Small intestine (tissue), 7 donors: Measurements from ENCODE around the gene MAPKAPK5. TPM values are rescaled to one million over a fixed set of nuclear protein-coding genes. Genes with fewer than 3 reads are reported as not detected.
A peak's percentile ranks its signal among the peaks of the same experiment; 100 is the strongest.
"Not testable (repeated sequence)": the region's sequence is repeated elsewhere in the genome, so short reads cannot be mapped to it uniquely, and the experiment has no call there.

Source experiments
- DNase-seq, 2 donors: peaks; one replicate each; pipeline versions ENCODE4 v3.0.0 to v3.0.0-alpha.2; 2013
- FAIRE-seq: peaks from 2 replicates; lab custom pipeline; 2012; peaks lifted over from hg19 to GRCh38; lab: Jason Lieb, UNC
- H3K27ac ChIP-seq, 3 donors: one replicate each; pipeline ENCODE4 v1.5.1; 2013; ENCODE audit warnings: low read length in 2 of 3, mild to moderate bottlenecking in 2 of 3, control low read depth in 1 of 3, inconsistent platforms in 1 of 3, low read depth in 1 of 3, moderate library complexity in 1 of 3
- H3K27me3 ChIP-seq, 3 donors: one replicate each; pipeline ENCODE4 v1.6.1; 2013; ENCODE audit warnings: low read length in 3 of 3, inconsistent platforms in 1 of 3; ENCODE audit not compliant: control insufficient read depth in 3 of 3, insufficient read depth in 3 of 3
- H3K36me3 ChIP-seq, 3 donors: one replicate each; pipeline ENCODE4 v1.6.1; 2013; ENCODE audit warnings: low read length in 3 of 3, inconsistent platforms in 1 of 3, low read depth in 1 of 3, mild to moderate bottlenecking in 1 of 3, moderate library complexity in 1 of 3; ENCODE audit not compliant: control insufficient read depth in 3 of 3, insufficient read depth in 2 of 3
- H3K4me1 ChIP-seq, 3 donors: one replicate each; pipeline ENCODE4 v1.6.1; 2013; ENCODE audit warnings: low read length in 2 of 3, inconsistent platforms in 1 of 3, low read depth in 1 of 3, mild to moderate bottlenecking in 1 of 3, moderate library complexity in 1 of 3; ENCODE audit not compliant: control insufficient read depth in 3 of 3, insufficient read depth in 2 of 3
- H3K4me3 ChIP-seq, 3 donors: one replicate each; pipeline ENCODE4 v1.5.1; 2013; ENCODE audit warnings: low read length in 3 of 3, control low read depth in 1 of 3, inconsistent platforms in 1 of 3, low read depth in 1 of 3, mild to moderate bottlenecking in 1 of 3, moderate library complexity in 1 of 3
- H3K9me3 ChIP-seq, 2 donors: one replicate each; pipeline ENCODE4 v1.6.1; 2013; ENCODE audit warnings: low read depth in 1 of 2, low read length in 1 of 2; ENCODE audit not compliant: control insufficient read depth in 2 of 2, insufficient read depth in 1 of 2
- WGBS, 3 donors: extraction: QIAGEN DNeasy Blood & Tissue Kit; methylation state at CpG; one replicate each; pipeline ENCODE4 v1.1.7; 2013; 5-methylcytosine and 5-hydroxymethylcytosine counted together
- polyA plus RNA-seq, 4 donors: library from polyadenylated mRNA; stranded (reverse) in 3 of 4; unstranded in 1 of 4; fragments of 200-250 nt in 3 of 4; fragments of 120-200 nt in 1 of 4; gene quantifications; one replicate each; pipeline versions ENCODE4 v1.2.1 to v1.2.3, GENCODE V29; 2013
- donor health status: healthy with polysubstance abuse.
- donor health status: control.
- donor health status: control.
- donor health status: Bipolar disorder and iron deficiency.
- donor health status: healthy.

MAPKAPK5 gene
- polyA plus RNA-seq, 4 donors: 28.4 to 64.8 (median 41.9) TPM

GRCh38 chr12:111807232-111807631, 34.8 kb upstream of the MAPKAPK5 start:
- no peaks in the 10 kb centered on the region for H3K4me1 ChIP-seq
- H3K4me3 ChIP-seq: no peak overlapping the region
- no peaks in the 10 kb centered on the region for H3K27me3 ChIP-seq
- WGBS, 3 donors: 56 to 81% (median 71%) methylated on average over 7 of the region's 7 CpGs
- FAIRE-seq (no peak), DNase-seq (peak; percentile 70 to 78)
- H3K36me3 ChIP-seq: peaks cover 11 to 71% (median 11%) of the 10 kb centered on the region in 3 donors
- peak overlapping the region in 1 of 3 donors; percentile 60 for H3K27ac ChIP-seq
- H3K9me3 ChIP-seq: no peaks in the 10 kb centered on the region

- H3K4me3 ChIP-seq: no peak overlapping the region
- no peaks in the 10 kb centered on the region for H3K27me3 ChIP-seq
- H3K9me3 ChIP-seq: peaks cover 0 to 6% of the 10 kb centered on the region in 2 donors
- peaks cover 0 to 5% (median 0%) of the 10 kb centered on the region in 3 donors for H3K4me1 ChIP-seq
- FAIRE-seq: no peak
- DNase-seq: peak; percentile 85 to 88
- H3K27ac ChIP-seq: no peak overlapping the region
- WGBS, 3 donors: 19 to 22% (median 21%) methylated on average over 13 of the region's 13 CpGs
- peaks cover 5 to 37% (median 5%) of the 10 kb centered on the region in 3 donors for H3K36me3 ChIP-seq
Observed at GRCh38 chr12:111812881-111813741, 28.9 kb upstream of the MAPKAPK5 start.

- Histone ChIP-seq H3K4me3 (no peak overlapping the region), H3K9me3 (peaks cover 0 to 10% of the 10 kb centered on the region in 2 donors), H3K4me1 (peaks cover 0 to 21% (median 0%) of the 10 kb centered on the region in 3 donors), H3K27me3 (no peaks in the 10 kb centered on the region), H3K36me3 (peaks cover 0 to 12% (median 0%) of the 10 kb centered on the region in 3 donors), H3K27ac (no peak overlapping the region)
- no peak for FAIRE-seq
- 72 to 81% (median 78%) methylated on average over 6 of the region's 6 CpGs for WGBS, 3 donors
- no peak for DNase-seq
Observed at GRCh38 chr12:111816065-111816615, 25.9 kb upstream of the MAPKAPK5 start.

DNA sequence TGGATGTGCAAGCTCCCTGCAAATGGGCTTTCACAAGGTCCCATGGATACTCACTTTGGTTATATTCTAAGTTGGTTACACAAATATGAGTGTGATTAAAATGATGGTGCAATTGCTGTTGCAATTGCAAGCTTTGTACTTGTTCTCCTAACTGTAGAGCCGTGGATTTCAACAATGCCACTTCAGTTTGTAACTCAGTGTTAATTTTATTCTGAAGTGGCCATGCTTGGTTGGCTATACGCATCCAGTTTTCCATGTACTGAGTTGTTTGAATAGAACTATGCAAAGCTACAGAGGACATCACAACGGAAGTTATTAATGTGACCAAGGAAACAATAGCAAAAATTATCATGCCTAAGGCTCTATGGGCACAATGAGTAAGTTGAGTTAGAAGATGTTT, 25.1 kb upstream of the MAPKAPK5 start:
- H3K27me3 ChIP-seq, H3K4me3 ChIP-seq, H3K27ac ChIP-seq, FAIRE-seq, H3K36me3 ChIP-seq, DNase-seq: not testable (repeated sequence)
- H3K9me3 ChIP-seq: peaks cover 0 to 10% of the 10 kb centered on the region in 2 donors
- WGBS, 3 donors: 85 to 96% (median 86%) methylated on average over 3 of the region's 3 CpGs
- peaks cover 0 to 21% (median 0%) of the 10 kb centered on the region in 3 donors for H3K4me1 ChIP-seq

GRCh38 chr12:111818340-111818739, 23.7 kb upstream of the MAPKAPK5 start:
- H3K27ac ChIP-seq: no peak overlapping the region
- no peak for FAIRE-seq

DNA sequence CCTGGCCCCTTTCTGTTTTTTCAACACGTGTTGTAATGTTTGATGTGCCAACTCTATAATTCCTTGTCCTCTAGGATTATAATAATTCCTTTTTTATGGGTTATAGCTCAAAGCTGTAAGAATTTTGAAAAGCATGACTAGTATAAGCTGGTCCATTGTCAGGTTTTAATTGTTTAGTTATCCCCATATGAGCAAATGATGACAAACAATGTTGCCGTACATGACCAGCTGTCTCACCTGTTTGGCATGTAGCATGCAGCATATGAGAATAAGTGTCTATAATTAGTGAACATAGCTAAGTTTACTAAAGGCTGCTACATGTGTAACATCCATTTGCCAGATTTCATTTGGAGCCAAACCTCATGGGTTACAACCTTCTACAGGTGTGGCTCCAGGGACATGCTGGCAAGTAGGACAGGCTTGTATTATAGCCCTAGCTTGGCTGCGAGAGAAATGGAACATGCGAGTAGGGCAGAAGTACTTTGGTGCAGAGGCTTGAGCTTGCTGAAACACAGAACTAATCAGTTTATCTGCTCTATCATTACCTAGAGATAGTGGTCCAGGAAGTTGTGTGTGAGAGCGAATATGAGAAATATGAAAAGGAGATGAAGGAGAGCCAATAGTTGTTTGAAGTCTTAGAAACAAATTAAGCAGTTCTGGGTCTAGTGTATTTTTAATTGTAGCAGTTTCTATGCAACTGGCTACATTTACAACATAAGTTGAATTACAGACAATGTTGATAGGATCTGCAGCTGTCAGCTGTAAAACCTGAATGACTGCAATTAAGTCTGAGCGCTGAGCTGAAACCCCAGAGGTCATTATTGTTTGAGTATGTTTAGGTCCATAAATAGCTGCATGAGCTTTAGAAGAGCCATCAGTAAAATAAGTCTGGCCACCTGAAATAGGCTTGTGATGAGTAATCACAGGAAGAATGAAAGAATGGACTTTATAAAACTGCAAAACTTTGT, 22.6 kb upstream of the MAPKAPK5 start:
- peak overlapping the region in 2 of 3 donors; percentile 27 to 62 for H3K27ac ChIP-seq
- no peaks in the 10 kb centered on the region for H3K27me3 ChIP-seq
- no peak overlapping the region for H3K4me3 ChIP-seq
- H3K36me3 ChIP-seq: no peaks in the 10 kb centered on the region
- peaks cover 0 to 16% (median 0%) of the 10 kb centered on the region in 3 donors for H3K4me1 ChIP-seq
- 14 to 53% (median 37%) methylated on average over 6 of the region's 6 CpGs for WGBS, 3 donors
- FAIRE-seq (no peak), DNase-seq (peak; percentile 73 to 84)
- peaks cover 0 to 10% of the 10 kb centered on the region in 2 donors for H3K9me3 ChIP-seq

More at GRCh38 chr12:111818340-111818739, 23.7 kb upstream of the MAPKAPK5 start:
- Histone ChIP-seq H3K27me3 (no peaks in the 10 kb centered on the region), H3K36me3 (no peaks in the 10 kb centered on the region), H3K4me3 (no peak overlapping the region), H3K4me1 (peaks cover 0 to 16% (median 0%) of the 10 kb centered on the region in 3 donors), H3K9me3 (peaks cover 0 to 10% of the 10 kb centered on the region in 2 donors)
- DNase-seq: no peak
- WGBS, 3 donors: 88 to 92% (median 89%) methylated on average over 8 of the region's 8 CpGs

- not testable (repeated sequence) for H3K4me3 ChIP-seq, DNase-seq, H3K27ac ChIP-seq, H3K36me3 ChIP-seq, FAIRE-seq, H3K27me3 ChIP-seq
- peaks cover 0 to 10% of the 10 kb centered on the region in 2 donors for H3K9me3 ChIP-seq
- 92 to 94% (median 92%) methylated on average over 8 of the region's 8 CpGs for WGBS, 3 donors
- H3K4me1 ChIP-seq: peaks cover 0 to 16% (median 0%) of the 10 kb centered on the region in 3 donors
Observed at GRCh38 chr12:111820828-111821227, 21.2 kb upstream of the MAPKAPK5 start.
